DOHH2 (cell line): ENCODE results near the gene FARS2.

Experiments
- CTCF ChIP-seq: fragments of 200-600 bp; sonication (generic); IDR thresholded peaks from one replicate; pipeline ENCODE4 v1.5.1; 2014; ENCODE audit warnings: antibody characterized with exemption, mild to moderate bottlenecking, low read depth, low read length; ENCODE audit not compliant: poor library complexity, severe bottlenecking
- EZH2phosphoT487 ChIP-seq: fragments of 200-600 bp; sonication (generic); IDR thresholded peaks from 2 replicates; pipeline ENCODE4 v1.6.1; 2017; ENCODE audit warnings: borderline replicate concordance, mild to moderate bottlenecking, antibody characterized with exemption, low read length, moderate library complexity, mixed read lengths

- no peak for TF ChIP-seq CTCF
- no peak for TF ChIP-seq EZH2phosphoT487
These were observed 401.5 kb downstream of the FARS2 start for GRCh38 chr6:5662797-5663196.
